HepG2 (cell line): ENCODE measurements around the gene C2CD4A. TPM values are rescaled to one million over a fixed set of nuclear protein-coding genes. Genes with fewer than 3 reads are reported as not detected.

Experiments used
- ATAC-seq: fragments of 200-7000 bp; cut with Tn5 transposase; 3 replicates; pipeline ENCODE4 v1.9.1; 2020; ENCODE audit warnings: mild to moderate bottlenecking, moderate library complexity
- BruUV-seq: library from RNA; stranded (reverse); fragments of 400-500 nt; replicated peaks from 2 replicates; lab custom pipeline; 2021; lab: Mats Ljungman, UMichigan
- CTCF ChIA-PET: fragments of 300-600 bp; formaldehyde crosslinking; extraction: SDS; loops from one replicate; lab custom pipeline; 2021; ENCODE audit warnings: low total read pairs, inconsistent platforms, low intra/inter-chr PET ratio; lab: Yijun Ruan, JAX
- POLR2A ChIA-PET: fragments of 350-600 bp; sonication (Branson Sonifier 250); formaldehyde crosslinking; loops from one replicate; lab custom pipeline; 2020; ENCODE audit warnings: antibody characterized with exemption, inconsistent platforms; lab: Yijun Ruan, JAX
- DNase-seq: peaks from one replicate; pipeline ENCODE4 v3.0.0-alpha.2; 2015; ENCODE audit warnings: low spot score
- FAIRE-seq: peaks from 3 replicates; lab custom pipeline; 2011; peaks lifted over from hg19 to GRCh38; lab: Jason Lieb, UNC
- H2AFZ ChIP-seq: one replicate; pipeline ENCODE4 v1.6.1; 2011; ENCODE audit warnings: low read length, inconsistent platforms
- H3K27ac ChIP-seq: fragments of 300-600 bp; 3 replicates; pipeline ENCODE4 v1.8.0; 2011; ENCODE audit warnings: mixed run types, mild to moderate bottlenecking, mixed read lengths, low read length, inconsistent platforms; ENCODE audit not compliant: insufficient read depth; ENCODE audit errors: extremely low read length
- H3K27me3 ChIP-seq, 2 experiments: fragments of 200-600 bp in 1 of 2; 2 replicates in 1 of 2; 3 replicates in 1 of 2; pipeline versions ENCODE4 v1.6.0 to v1.8.0; 2011; ENCODE audit warnings: low read length in 2 of 2, mild to moderate bottlenecking in 2 of 2, moderate library complexity in 2 of 2, inconsistent platforms in 1 of 2; ENCODE audit not compliant: insufficient read depth in 2 of 2, control insufficient read depth in 1 of 2
- H3K36me3 ChIP-seq, 2 experiments: fragments of 200-600 bp in 1 of 2; replicated peaks in 1 of 2; 2 replicates in 1 of 2; 3 replicates in 1 of 2; pipeline versions ENCODE4 v1.5.1 to v1.8.0; 2011; ENCODE audit warnings: low read length in 2 of 2, inconsistent platforms in 1 of 2; ENCODE audit not compliant: insufficient read depth in 2 of 2, control insufficient read depth in 1 of 2
- H3K4me1 ChIP-seq: 2 replicates; pipeline ENCODE4 v1.5.1; 2012; ENCODE audit warnings: low read length, inconsistent platforms; ENCODE audit not compliant: insufficient read depth
- H3K4me2 ChIP-seq: 2 replicates; pipeline ENCODE4 v1.6.0; 2011; ENCODE audit warnings: low read depth, low read length, inconsistent platforms
- H3K4me3 ChIP-seq, 3 experiments: fragments of 200-600 bp in 1 of 3; sonication (generic), shearing (Covaris generic) in 1 of 3; replicated peaks in 1 of 3; 2 replicates each; pipeline ENCODE4 v1.5.1; 2011 to 2016; ENCODE audit warnings: low read length in 3 of 3, inconsistent platforms in 2 of 3, low read depth in 2 of 3, mild to moderate bottlenecking in 2 of 3, control low read depth in 1 of 3, mixed read lengths in 1 of 3; ENCODE audit not compliant: insufficient read depth in 1 of 3
- H3K79me2 ChIP-seq: one replicate; pipeline ENCODE4 v1.6.1; 2011; ENCODE audit warnings: low read length, inconsistent platforms; ENCODE audit not compliant: insufficient read depth
- H3K9ac ChIP-seq: 2 replicates; pipeline ENCODE4 v1.6.0; 2011; ENCODE audit warnings: mild to moderate bottlenecking, low read depth, low read length, inconsistent platforms; ENCODE audit not compliant: insufficient read depth
- H3K9me3 ChIP-seq: 2 replicates; pipeline ENCODE4 v1.5.1; 2012; ENCODE audit warnings: mild to moderate bottlenecking, low read length
- H4K20me1 ChIP-seq: 2 replicates; pipeline ENCODE4 v1.6.0; 2011; ENCODE audit warnings: inconsistent platforms, mild to moderate bottlenecking, low read length, moderate library complexity; ENCODE audit not compliant: insufficient read depth
- CBFB ChIP-seq: sonication (generic); formaldehyde crosslinking; IDR thresholded peaks from 2 replicates; pipeline ENCODE4 v1.4.0; 2020; ENCODE audit warnings: missing genetic modification reagents
- POLR2AphosphoS5 ChIP-seq: IDR thresholded peaks from 2 replicates; pipeline ENCODE4 v1.6.1; 2012; ENCODE audit warnings: low read depth, low read length
- RFX3 ChIP-seq: IDR thresholded peaks from 2 replicates; pipeline ENCODE4 v1.6.1; 2016; ENCODE audit warnings: missing biosample characterization, missing genetic modification reagents
- SALL2 ChIP-seq: sonication (generic); formaldehyde crosslinking; IDR thresholded peaks from 2 replicates; pipeline ENCODE4 v1.8.1; 2023; ENCODE audit warnings: mild to moderate bottlenecking, missing genetic modification reagents, inconsistent platforms
- SOX13 ChIP-seq, 3 experiments: fragments of 450-650 bp in 1 of 3; sonication (generic) in 1 of 3; formaldehyde crosslinking in 1 of 3; IDR thresholded peaks in 2 of 3; conservative IDR thresholded peaks in 1 of 3; 2 replicates each; pipeline versions ENCODE4 v1.5.0 to v1.6.1; 2016 to 2020; ENCODE audit warnings: antibody characterized with exemption in 1 of 3, mild to moderate bottlenecking in 1 of 3, missing compliant biosample characterization in 1 of 3, missing genetic modification reagents in 1 of 3, moderate library complexity in 1 of 3
- ZKSCAN8 ChIP-seq: IDR thresholded peaks from 2 replicates; pipeline ENCODE4 v1.6.1; 2016; ENCODE audit warnings: borderline replicate concordance, missing genetic modification reagents, missing compliant biosample characterization
- ZNF34 ChIP-seq: sonication (generic); formaldehyde crosslinking; IDR thresholded peaks from 2 replicates; pipeline ENCODE4 v1.4.0; 2020; ENCODE audit warnings: mild to moderate bottlenecking, missing genetic modification reagents, borderline replicate concordance
- WGBS: methylation state at CpG from one replicate; pipeline ENCODE4 v1.1.6; 2017; ENCODE audit warnings: low lambda C conversion rate; 5-methylcytosine and 5-hydroxymethylcytosine counted together
- in situ Hi-C: cut with HindIII; loops from 2 replicates; pipeline ENCODE4 v1.10.0; 2017; ENCODE audit warnings: low pct_unique_long_range_greater_than_20kb; ENCODE audit not compliant: extremely low pct_ligation_motif_present
- intact Hi-C: fragments of 100-400 bp; cut with micrococcal nuclease; formaldehyde crosslinking; loops from one replicate; pipeline ENCODE4 v1.10.0; 2022; ENCODE audit not compliant: unreplicated experiment
- polyA plus RNA-seq, 8 experiments: library from polyadenylated mRNA; depleted of rRNA in 3 of 8; stranded (reverse) in 7 of 8; unstranded in 1 of 8; fragments of >200 nt; fragmentation: Illumina TruSeq in 4 of 8; extraction: Trizol in 4 of 8; gene quantifications; 2 replicates each; pipeline versions ENCODE4 v1.2.1 to v1.2.3, GENCODE V29; 2011 to 2016; ENCODE audit warnings: low read depth in 4 of 8, missing spikeins in 1 of 8, mixed read lengths in 1 of 8; ENCODE audit not compliant: insufficient read depth in 1 of 8
- total RNA-seq, 5 experiments: library from RNA; depleted of rRNA; stranded (reverse); fragments of >200 nt; fragmentation: Illumina TruSeq; extraction: Trizol; gene quantifications; 2 replicates each; pipeline ENCODE4 v1.2.3, GENCODE V29; 2016; ENCODE audit warnings: low read depth in 1 of 5
- TF ChIP-seq, protein P1 (sequence below), 2 experiments: IDR thresholded peaks; 2 replicates each; pipeline ENCODE4 v1.6.1; 2011 to 2012; ENCODE audit warnings: low read length in 2 of 2, borderline replicate concordance in 1 of 2, low read depth in 1 of 2, mild to moderate bottlenecking in 1 of 2, moderate library complexity in 1 of 2
- TF ChIP-seq, protein P2 (sequence below): sonication (generic); formaldehyde crosslinking; IDR thresholded peaks from 2 replicates; pipeline ENCODE4 v1.4.0; 2020; ENCODE audit warnings: low read depth, mild to moderate bottlenecking, missing genetic modification reagents
- TF ChIP-seq, protein P3 (sequence below): sonication (generic); formaldehyde crosslinking; IDR thresholded peaks from 2 replicates; pipeline ENCODE4 v1.9.0; 2021; ENCODE audit warnings: missing genetic modification reagents, mild to moderate bottlenecking, borderline replicate concordance
- TF ChIP-seq, protein P4 (sequence below): IDR thresholded peaks from 2 replicates; pipeline ENCODE4 v1.6.1; 2012; ENCODE audit warnings: inconsistent platforms

The C2CD4A gene
- total and polyA plus RNA-seq, 2 of the 13 experiments (the other 11 are each of a cell fraction or from before 2014, with no cell fraction given): 0.20 TPM; not detected in 1

DNA sequence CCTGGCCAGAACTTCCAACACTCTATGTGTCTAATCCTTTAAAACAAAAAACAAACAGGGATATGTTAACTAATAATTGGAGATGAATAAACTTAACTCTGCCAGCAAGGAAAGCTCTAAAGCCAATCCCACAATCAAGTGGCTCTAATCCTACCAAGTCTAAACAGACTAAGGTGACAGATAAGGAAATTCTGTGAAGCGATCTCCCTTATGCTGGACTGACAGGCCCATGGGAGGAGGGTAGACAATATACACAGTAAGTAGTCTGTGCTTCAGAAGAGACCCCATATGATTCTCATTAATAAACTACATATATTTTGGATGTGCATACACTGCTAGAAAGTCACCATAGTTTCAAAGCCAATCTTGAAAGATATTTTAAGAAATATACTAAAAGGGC, 16.7 kb upstream of the C2CD4A start:
- BruUV-seq: no TSS peak
- no peak for TF ChIP-seq SALL2 (CRISPR knock-in tag)
- TF ChIP-seq RFX3: no peak
- TF ChIP-seq SOX13 (IDR thresholded peaks at IDR 0.05): no peak
- no peak for TF ChIP-seq SOX13 (CRISPR knock-in tag; conservative IDR thresholded peaks at IDR 0.05 in 1 of 2, IDR thresholded peaks at IDR 0.05 in 1 of 2)
- TF ChIP-seq, protein P1, sequence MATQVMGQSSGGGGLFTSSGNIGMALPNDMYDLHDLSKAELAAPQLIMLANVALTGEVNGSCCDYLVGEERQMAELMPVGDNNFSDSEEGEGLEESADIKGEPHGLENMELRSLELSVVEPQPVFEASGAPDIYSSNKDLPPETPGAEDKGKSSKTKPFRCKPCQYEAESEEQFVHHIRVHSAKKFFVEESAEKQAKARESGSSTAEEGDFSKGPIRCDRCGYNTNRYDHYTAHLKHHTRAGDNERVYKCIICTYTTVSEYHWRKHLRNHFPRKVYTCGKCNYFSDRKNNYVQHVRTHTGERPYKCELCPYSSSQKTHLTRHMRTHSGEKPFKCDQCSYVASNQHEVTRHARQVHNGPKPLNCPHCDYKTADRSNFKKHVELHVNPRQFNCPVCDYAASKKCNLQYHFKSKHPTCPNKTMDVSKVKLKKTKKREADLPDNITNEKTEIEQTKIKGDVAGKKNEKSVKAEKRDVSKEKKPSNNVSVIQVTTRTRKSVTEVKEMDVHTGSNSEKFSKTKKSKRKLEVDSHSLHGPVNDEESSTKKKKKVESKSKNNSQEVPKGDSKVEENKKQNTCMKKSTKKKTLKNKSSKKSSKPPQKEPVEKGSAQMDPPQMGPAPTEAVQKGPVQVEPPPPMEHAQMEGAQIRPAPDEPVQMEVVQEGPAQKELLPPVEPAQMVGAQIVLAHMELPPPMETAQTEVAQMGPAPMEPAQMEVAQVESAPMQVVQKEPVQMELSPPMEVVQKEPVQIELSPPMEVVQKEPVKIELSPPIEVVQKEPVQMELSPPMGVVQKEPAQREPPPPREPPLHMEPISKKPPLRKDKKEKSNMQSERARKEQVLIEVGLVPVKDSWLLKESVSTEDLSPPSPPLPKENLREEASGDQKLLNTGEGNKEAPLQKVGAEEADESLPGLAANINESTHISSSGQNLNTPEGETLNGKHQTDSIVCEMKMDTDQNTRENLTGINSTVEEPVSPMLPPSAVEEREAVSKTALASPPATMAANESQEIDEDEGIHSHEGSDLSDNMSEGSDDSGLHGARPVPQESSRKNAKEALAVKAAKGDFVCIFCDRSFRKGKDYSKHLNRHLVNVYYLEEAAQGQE (IDR thresholded peaks at IDR 0.05; ENCODE audit: borderline replicate concordance in 1 of 2, low read depth in 1 of 2, low read length in 2 of 2): no peak
- no peak for TF ChIP-seq ZKSCAN8 (CRISPR knock-in tag)
- TF ChIP-seq, protein P2, sequence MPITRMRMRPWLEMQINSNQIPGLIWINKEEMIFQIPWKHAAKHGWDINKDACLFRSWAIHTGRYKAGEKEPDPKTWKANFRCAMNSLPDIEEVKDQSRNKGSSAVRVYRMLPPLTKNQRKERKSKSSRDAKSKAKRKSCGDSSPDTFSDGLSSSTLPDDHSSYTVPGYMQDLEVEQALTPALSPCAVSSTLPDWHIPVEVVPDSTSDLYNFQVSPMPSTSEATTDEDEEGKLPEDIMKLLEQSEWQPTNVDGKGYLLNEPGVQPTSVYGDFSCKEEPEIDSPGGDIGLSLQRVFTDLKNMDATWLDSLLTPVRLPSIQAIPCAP (CRISPR knock-in tag): no peak
- no peak for TF ChIP-seq POLR2AphosphoS5
- TF ChIP-seq, protein P3, sequence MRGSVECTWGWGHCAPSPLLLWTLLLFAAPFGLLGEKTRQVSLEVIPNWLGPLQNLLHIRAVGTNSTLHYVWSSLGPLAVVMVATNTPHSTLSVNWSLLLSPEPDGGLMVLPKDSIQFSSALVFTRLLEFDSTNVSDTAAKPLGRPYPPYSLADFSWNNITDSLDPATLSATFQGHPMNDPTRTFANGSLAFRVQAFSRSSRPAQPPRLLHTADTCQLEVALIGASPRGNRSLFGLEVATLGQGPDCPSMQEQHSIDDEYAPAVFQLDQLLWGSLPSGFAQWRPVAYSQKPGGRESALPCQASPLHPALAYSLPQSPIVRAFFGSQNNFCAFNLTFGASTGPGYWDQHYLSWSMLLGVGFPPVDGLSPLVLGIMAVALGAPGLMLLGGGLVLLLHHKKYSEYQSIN (CRISPR knock-in tag): no peak
- TF ChIP-seq ZNF34: no peak
- no peak for TF ChIP-seq CBFB (CRISPR knock-in tag)
- TF ChIP-seq, protein P4, sequence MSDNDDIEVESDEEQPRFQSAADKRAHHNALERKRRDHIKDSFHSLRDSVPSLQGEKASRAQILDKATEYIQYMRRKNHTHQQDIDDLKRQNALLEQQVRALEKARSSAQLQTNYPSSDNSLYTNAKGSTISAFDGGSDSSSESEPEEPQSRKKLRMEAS: no peak
- Histone ChIP-seq H3K79me2 (peaks cover 30% of the 10 kb centered on the region), H3K4me1 (peaks cover 28% of the 10 kb centered on the region), H3K27ac (no peak overlapping the region), H3K4me2 (no peak overlapping the region), H3K4me3 (no peak overlapping the region), H3K36me3 (no peaks in the 10 kb centered on the region), H4K20me1 (no peaks in the 10 kb centered on the region), H3K9ac (no peak overlapping the region), H3K9me3 (no peaks in the 10 kb centered on the region), H3K27me3 (no peaks in the 10 kb centered on the region), H2AFZ (no peak overlapping the region)
- CTCF ChIA-PET: no interaction called here
- DNase-seq (no peak), ATAC-seq (no peak), FAIRE-seq (no peak)
- POLR2A ChIA-PET: no interaction called here
- intact Hi-C loops: no loop called here
- WGBS: 94% methylated on average over 1 of the region's 1 CpG
- in situ Hi-C loops: no loop called here
